Parathyroid adenoma (tissue), 2 donors: ENCODE measurements around the gene ZNF282.

Source experiments
- H2AFZ ChIP-seq: fragments of 300-600 bp; sonication (generic); one replicate; pipeline ENCODE4 v1.7.0; 2017; ENCODE audit warnings: antibody characterized with exemption, mild to moderate bottlenecking
- H3K27ac ChIP-seq: fragments of 300-600 bp; sonication (generic); one replicate; pipeline ENCODE4 v1.7.0; 2017
- H3K27me3 ChIP-seq: fragments of 300-600 bp; sonication (generic); one replicate; pipeline ENCODE4 v1.7.0; 2017; ENCODE audit warnings: low read length; ENCODE audit not compliant: control insufficient read depth, insufficient read depth
- H3K36me3 ChIP-seq: fragments of 300-600 bp; sonication (generic); one replicate; pipeline ENCODE4 v1.7.0; 2017; ENCODE audit warnings: low read length; ENCODE audit not compliant: control insufficient read depth, insufficient read depth
- H3K4me1 ChIP-seq: fragments of 300-600 bp; sonication (generic); one replicate; pipeline ENCODE4 v1.7.0; 2017; ENCODE audit warnings: control low read depth
- H3K4me2 ChIP-seq: fragments of 300-600 bp; sonication (generic); one replicate; pipeline ENCODE4 v1.7.0; 2017; ENCODE audit warnings: low read length
- H3K4me3 ChIP-seq: fragments of 300-600 bp; sonication (generic); one replicate; pipeline ENCODE4 v1.7.0; 2017; ENCODE audit warnings: low read depth, low read length
- H3K79me2 ChIP-seq: fragments of 300-600 bp; sonication (generic); one replicate; pipeline ENCODE4 v1.7.0; 2017; ENCODE audit warnings: control low read depth
- H3K9ac ChIP-seq: fragments of 300-600 bp; sonication (generic); one replicate; pipeline ENCODE4 v1.7.0; 2017; ENCODE audit warnings: mild to moderate bottlenecking
- H3K9me3 ChIP-seq: fragments of 300-600 bp; sonication (generic); one replicate; pipeline ENCODE4 v1.7.0; 2017; ENCODE audit warnings: low read length; ENCODE audit not compliant: control insufficient read depth
- TF ChIP-seq, protein P1 (sequence below): fragments of 300-600 bp; sonication (generic); IDR thresholded peaks from one replicate; pipeline ENCODE4 v1.7.0; 2017; ENCODE audit warnings: antibody characterized with exemption, mild to moderate bottlenecking
- donor health status: primary hyperparathyroidism.

Gene ZNF282

DNA sequence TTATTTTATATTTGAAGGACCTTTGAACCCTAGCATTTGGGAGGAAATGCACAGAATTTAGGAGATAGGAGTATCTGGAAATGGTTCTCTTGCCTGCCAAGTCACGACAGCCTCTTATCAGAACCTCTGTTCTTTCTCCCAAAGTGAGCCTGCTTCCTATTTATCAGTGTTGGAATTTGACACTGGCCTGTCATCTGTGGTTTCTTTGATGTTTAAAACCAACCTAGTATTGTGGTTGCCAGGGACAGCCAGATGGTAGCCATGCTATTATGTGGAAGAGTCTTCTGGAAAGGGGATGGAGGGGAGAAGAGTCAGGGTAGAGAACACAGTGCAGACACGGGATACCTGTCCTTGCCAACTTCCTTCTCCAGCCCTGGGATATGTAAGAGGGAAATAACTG lies 21.1 kb downstream of the ZNF282 start:
- H3K4me2 ChIP-seq = no peak overlapping the region
- no peak overlapping the region for H3K27ac ChIP-seq
- H3K36me3 ChIP-seq = no peaks in the 10 kb centered on the region
- TF ChIP-seq, protein P1, sequence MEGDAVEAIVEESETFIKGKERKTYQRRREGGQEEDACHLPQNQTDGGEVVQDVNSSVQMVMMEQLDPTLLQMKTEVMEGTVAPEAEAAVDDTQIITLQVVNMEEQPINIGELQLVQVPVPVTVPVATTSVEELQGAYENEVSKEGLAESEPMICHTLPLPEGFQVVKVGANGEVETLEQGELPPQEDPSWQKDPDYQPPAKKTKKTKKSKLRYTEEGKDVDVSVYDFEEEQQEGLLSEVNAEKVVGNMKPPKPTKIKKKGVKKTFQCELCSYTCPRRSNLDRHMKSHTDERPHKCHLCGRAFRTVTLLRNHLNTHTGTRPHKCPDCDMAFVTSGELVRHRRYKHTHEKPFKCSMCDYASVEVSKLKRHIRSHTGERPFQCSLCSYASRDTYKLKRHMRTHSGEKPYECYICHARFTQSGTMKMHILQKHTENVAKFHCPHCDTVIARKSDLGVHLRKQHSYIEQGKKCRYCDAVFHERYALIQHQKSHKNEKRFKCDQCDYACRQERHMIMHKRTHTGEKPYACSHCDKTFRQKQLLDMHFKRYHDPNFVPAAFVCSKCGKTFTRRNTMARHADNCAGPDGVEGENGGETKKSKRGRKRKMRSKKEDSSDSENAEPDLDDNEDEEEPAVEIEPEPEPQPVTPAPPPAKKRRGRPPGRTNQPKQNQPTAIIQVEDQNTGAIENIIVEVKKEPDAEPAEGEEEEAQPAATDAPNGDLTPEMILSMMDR = no peak
- H3K79me2 ChIP-seq = peaks cover 4% of the 10 kb centered on the region
- H3K4me3 ChIP-seq = no peak overlapping the region
- no peaks in the 10 kb centered on the region for H3K4me1 ChIP-seq
- H3K27me3 ChIP-seq = no peaks in the 10 kb centered on the region
- no peak overlapping the region for H3K9ac ChIP-seq
- H3K9me3 ChIP-seq = no peaks in the 10 kb centered on the region
- no peak overlapping the region for H2AFZ ChIP-seq

DNA sequence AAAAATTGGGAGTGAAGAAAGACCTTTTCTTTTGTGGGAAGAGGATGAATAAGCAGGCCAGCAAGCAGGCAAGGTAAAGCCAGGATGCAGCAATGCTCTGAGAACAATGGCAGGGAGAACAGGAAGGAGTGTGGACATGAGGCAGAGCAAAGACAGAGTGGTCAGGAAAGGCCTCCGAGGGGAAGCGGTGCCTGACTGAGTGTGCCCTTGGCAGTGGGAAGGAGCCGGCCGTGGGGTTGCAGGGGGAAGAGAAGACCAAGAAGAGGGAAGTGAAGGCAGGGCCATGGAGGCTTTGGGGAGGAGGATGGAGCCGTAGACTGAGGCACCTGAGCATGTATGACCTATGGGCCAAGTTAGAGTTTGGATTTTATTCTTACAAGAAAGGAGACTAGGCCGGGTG lies 22.2 kb downstream of the ZNF282 start:
- no peaks in the 10 kb centered on the region for H3K27me3 ChIP-seq
- H2AFZ ChIP-seq = no peak overlapping the region
- TF ChIP-seq, protein P1 = no peak
- no peaks in the 10 kb centered on the region for H3K9me3 ChIP-seq
- H3K9ac ChIP-seq = no peak overlapping the region
- no peaks in the 10 kb centered on the region for H3K36me3 ChIP-seq
- no peak overlapping the region for H3K4me2 ChIP-seq
- H3K27ac ChIP-seq = no peak overlapping the region
- peaks cover 4% of the 10 kb centered on the region for H3K79me2 ChIP-seq
- no peak overlapping the region for H3K4me3 ChIP-seq
- H3K4me1 ChIP-seq = no peaks in the 10 kb centered on the region

DNA sequence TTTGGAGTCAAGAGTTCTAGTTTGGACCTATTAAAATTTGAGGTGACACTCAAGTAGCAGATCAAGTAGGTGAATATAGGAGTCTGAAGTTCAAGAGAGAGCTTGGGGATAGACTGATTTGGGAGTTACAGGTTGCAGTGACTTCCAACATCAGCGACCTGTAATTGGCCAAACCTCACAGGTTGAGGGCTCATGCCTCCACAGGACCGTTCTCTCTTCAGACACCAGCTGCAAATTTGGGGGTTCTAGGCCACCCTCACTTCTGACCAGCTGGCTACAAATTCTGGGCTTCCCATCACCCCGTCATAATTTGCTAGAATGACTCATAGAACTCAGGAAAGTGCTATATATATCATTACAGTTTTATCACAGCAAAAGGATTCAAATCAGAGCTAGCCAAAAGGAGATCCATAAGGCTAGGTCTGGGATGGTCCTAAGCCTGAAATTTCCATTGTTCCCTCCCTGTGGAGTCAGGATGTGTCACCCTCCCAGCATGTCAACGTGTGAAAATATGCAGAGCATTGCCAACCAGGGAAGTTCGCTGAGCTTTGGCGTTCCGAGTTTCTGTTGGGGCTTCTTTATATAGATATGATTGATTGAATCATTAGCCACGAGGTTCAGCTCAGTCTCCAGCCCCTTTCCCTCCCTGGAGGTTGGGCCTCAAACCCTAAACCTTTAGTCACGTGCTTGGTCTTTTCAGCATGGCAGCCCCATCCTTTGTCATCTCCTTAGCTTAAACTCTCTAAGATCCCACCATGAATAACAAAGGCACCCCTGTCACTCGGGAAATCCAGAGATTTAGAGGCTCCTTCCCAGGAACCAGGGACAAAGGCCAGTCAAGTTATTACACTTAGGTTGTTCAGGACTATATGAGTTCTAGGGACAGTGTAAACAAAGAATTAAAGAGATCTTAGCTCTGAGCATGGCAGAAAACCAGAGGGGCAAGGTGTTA lies 23.4 kb downstream of the ZNF282 start:
- H3K4me1 ChIP-seq = no peaks in the 10 kb centered on the region
- H3K4me3 ChIP-seq = no peak overlapping the region
- no peaks in the 10 kb centered on the region for H3K36me3 ChIP-seq
- no peaks in the 10 kb centered on the region for H3K27me3 ChIP-seq
- H2AFZ ChIP-seq = no peak overlapping the region
- H3K4me2 ChIP-seq = no peak overlapping the region
- H3K9me3 ChIP-seq = no peaks in the 10 kb centered on the region
- H3K79me2 ChIP-seq = peaks cover 4% of the 10 kb centered on the region
- TF ChIP-seq, protein P1 = no peak
- no peak overlapping the region for H3K9ac ChIP-seq
- no peak overlapping the region for H3K27ac ChIP-seq

DNA sequence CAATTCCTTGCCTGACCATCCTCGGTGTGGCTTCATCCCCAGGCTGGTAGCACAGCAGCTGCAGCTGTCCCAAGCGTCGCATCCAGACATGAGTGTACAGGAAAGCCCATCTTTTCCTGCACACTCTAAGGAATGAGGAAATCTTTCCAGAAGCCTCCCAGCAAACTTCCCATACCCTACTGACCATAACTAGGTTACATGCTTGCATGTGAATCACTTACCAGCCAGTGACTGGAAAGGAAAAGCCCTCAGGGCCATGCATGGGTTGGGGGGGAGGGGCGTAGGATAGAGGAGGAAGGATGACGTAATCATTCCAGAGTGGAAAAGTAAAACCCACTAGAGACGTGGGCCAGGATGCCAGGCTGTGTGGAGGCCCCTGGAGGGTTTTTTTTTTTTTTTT lies 25.2 kb downstream of the ZNF282 start:
- Histone ChIP-seq H3K79me2 (peaks cover 4% of the 10 kb centered on the region), H3K36me3 (no peaks in the 10 kb centered on the region), H3K9ac (no peak overlapping the region), H3K9me3 (no peaks in the 10 kb centered on the region), H3K4me1 (no peaks in the 10 kb centered on the region), H3K4me3 (no peak overlapping the region), H3K27ac (no peak overlapping the region), H3K27me3 (no peaks in the 10 kb centered on the region), H3K4me2 (no peak overlapping the region), H2AFZ (no peak overlapping the region)
- TF ChIP-seq, protein P1 = no peak

DNA sequence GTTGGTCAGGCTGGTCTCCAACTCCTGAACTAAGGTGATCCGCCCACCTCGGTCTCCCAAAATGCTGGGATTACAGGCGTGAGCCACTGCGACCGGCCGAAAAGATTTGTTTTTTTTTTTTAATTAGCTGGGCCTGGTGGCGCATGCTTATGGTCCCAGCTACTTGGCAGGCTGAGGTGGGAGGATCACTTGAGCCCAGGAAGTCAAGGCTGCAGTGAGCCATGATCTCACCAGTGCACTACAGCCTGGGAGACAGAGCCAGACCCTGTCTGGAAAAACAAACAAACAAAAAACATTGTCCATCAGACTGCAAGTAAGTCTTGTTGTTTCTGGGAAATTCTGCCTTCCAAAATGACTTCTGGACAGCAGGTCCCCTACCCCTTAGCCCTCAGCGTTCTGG lies 27.8 kb downstream of the ZNF282 start:
- Histone ChIP-seq H3K4me3 (no peak overlapping the region), H3K36me3 (no peaks in the 10 kb centered on the region), H3K9ac (no peak overlapping the region), H3K9me3 (no peaks in the 10 kb centered on the region), H3K27me3 (no peaks in the 10 kb centered on the region), H2AFZ (no peak overlapping the region), H3K79me2 (no peaks in the 10 kb centered on the region), H3K4me1 (no peaks in the 10 kb centered on the region), H3K4me2 (no peak overlapping the region), H3K27ac (no peak overlapping the region)
- TF ChIP-seq, protein P1 = no peak
